PFSK-1 (cell line): ENCODE measurements around the gene GTF2A1.

Experiments
- POLR2AphosphoS5 ChIP-seq: IDR thresholded peaks from 2 replicates; pipeline ENCODE4 v1.6.1; 2012; ENCODE audit warnings: low read depth, mild to moderate bottlenecking, control low read depth, low read length, moderate library complexity
- REST ChIP-seq, 2 experiments: IDR thresholded peaks; 2 replicates each; pipeline versions ENCODE4 v1.6.1 to v1.8.0; 2011 to 2012; ENCODE audit warnings: low read depth in 2 of 2, low read length in 2 of 2, control low read depth in 1 of 2, inconsistent platforms in 1 of 2, mild to moderate bottlenecking in 1 of 2, moderate library complexity in 1 of 2; ENCODE audit not compliant: insufficient read depth in 1 of 2
- TAF1 ChIP-seq: IDR thresholded peaks from 2 replicates; pipeline ENCODE4 v1.6.1; 2012; ENCODE audit warnings: low read length, control low read depth, borderline replicate concordance; ENCODE audit not compliant: insufficient read depth

DNA sequence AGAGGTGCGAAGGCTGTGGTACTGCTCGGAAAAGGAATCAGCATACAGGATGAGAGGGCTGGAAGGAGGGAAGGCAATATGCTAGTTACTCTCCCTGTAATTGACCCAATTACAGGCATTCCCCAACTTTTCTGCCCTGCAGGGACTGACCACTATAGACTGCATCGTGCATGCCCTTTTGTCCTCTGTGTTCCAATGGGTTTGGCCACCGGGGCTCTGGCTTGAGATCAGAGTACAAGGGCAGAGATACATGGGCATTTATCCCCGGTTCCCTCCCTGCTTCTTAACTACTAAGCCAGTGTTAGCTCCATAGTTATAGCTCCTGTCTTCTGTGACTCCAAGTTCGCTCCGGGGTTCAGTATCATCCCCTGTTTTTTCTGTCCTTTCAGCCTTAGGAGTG, 59.7 kb downstream of the GTF2A1 start:
- TF ChIP-seq POLR2AphosphoS5 (no peak), REST (IDR thresholded peaks at IDR 0.05; ENCODE audit: insufficient read depth in 1 of 2, low read depth in 2 of 2, low read length in 2 of 2) (no peak), TAF1 (no peak)
